GM12878 (cell line): ENCODE results near the gene PHF20. TPM values are rescaled to one million over a fixed set of nuclear protein-coding genes. Genes with fewer than 3 reads are reported as not detected.

Source experiments
- ATAC-seq: fragments of 200-7000 bp; cut with Tn5 transposase; 3 replicates; pipeline ENCODE4 v1.9.1; 2020; ENCODE audit warnings: mild to moderate bottlenecking, moderate library complexity
- BruUV-seq: library from RNA; stranded (reverse); fragments of 400-500 nt; replicated peaks from 2 replicates; lab custom pipeline; 2021; lab: Mats Ljungman, UMichigan
- CTCF ChIA-PET: fragments of 300-600 bp; sonication (Branson Sonifier 250); formaldehyde crosslinking; extraction: SDS; loops from one replicate; lab custom pipeline; 2021; ENCODE audit warnings: inconsistent platforms; lab: Yijun Ruan, JAX
- POLR2A ChIA-PET: fragments of 350-600 bp; formaldehyde crosslinking; extraction: SDS; loops from one replicate; lab custom pipeline; 2021; ENCODE audit warnings: inconsistent platforms; lab: Charles Lee
- RAD21 ChIA-PET: fragments of 300-600 bp; sonication (Branson Sonifier 250); formaldehyde crosslinking; loops from one replicate; lab custom pipeline; 2023; ENCODE audit warnings: antibody characterized with exemption; ENCODE audit not compliant: unreplicated experiment; lab: Charles Lee
- SMC1A ChIA-PET: fragments of 300-600 bp; sonication (Branson Sonifier 250); formaldehyde crosslinking; loops from one replicate; lab custom pipeline; 2023; ENCODE audit not compliant: unreplicated experiment, uncharacterized antibody; lab: Charles Lee
- DNase-seq: peaks from one replicate; pipeline ENCODE4 v3.0.0-alpha.2; 2011; ENCODE audit warnings: low read depth, low spot score
- FAIRE-seq: peaks from 3 replicates; lab custom pipeline; 2011; peaks lifted over from hg19 to GRCh38; lab: Jason Lieb, UNC
- H2AFZ ChIP-seq: 2 replicates; pipeline ENCODE4 v1.6.0; 2011; ENCODE audit warnings: low read depth, low read length, control low read depth; ENCODE audit not compliant: control insufficient read depth
- H3K27ac ChIP-seq: 2 replicates; pipeline ENCODE4 v1.5.1; 2011; ENCODE audit warnings: control low read depth; ENCODE audit not compliant: control insufficient read depth, insufficient read depth
- H3K27me3 ChIP-seq, 2 experiments: replicated peaks in 1 of 2; 2 replicates each; pipeline versions ENCODE4 v1.6.0 to v1.6.1; 2011; ENCODE audit warnings: low read length in 1 of 2; ENCODE audit not compliant: control insufficient read depth in 2 of 2, insufficient read depth in 2 of 2
- H3K36me3 ChIP-seq, 2 experiments: 2 replicates each; pipeline ENCODE4 v1.5.1; 2011; ENCODE audit warnings: low read length in 1 of 2; ENCODE audit not compliant: control insufficient read depth in 2 of 2, insufficient read depth in 2 of 2
- H3K4me1 ChIP-seq: 2 replicates; pipeline ENCODE4 v1.6.1; 2011; ENCODE audit warnings: mild to moderate bottlenecking, low read length, moderate library complexity, mixed read lengths; ENCODE audit not compliant: control insufficient read depth, insufficient read depth
- H3K4me2 ChIP-seq: 2 replicates; pipeline ENCODE4 v1.6.0; 2011; ENCODE audit warnings: control low read depth; ENCODE audit not compliant: control insufficient read depth, insufficient read depth
- H3K4me3 ChIP-seq: fragments of 200-600 bp; sonication (generic); 2 replicates; pipeline ENCODE4 v1.5.1; 2016
- H3K79me2 ChIP-seq: 2 replicates; pipeline ENCODE4 v1.6.0; 2011; ENCODE audit warnings: low read length; ENCODE audit not compliant: control insufficient read depth, insufficient read depth
- H3K9ac ChIP-seq: 2 replicates; pipeline ENCODE4 v1.8.0; 2011; ENCODE audit warnings: low read length, control low read depth, mixed read lengths; ENCODE audit not compliant: control insufficient read depth, insufficient read depth
- H3K9me3 ChIP-seq: replicated peaks from 3 replicates; pipeline ENCODE4 v1.5.1; 2011; ENCODE audit warnings: mild to moderate bottlenecking, low read length; ENCODE audit not compliant: control insufficient read depth, insufficient read depth
- H4K20me1 ChIP-seq: 2 replicates; pipeline ENCODE4 v1.6.0; 2011; ENCODE audit not compliant: control insufficient read depth, insufficient read depth
- HDAC2 ChIP-seq: fragments of 200-600 bp; sonication (generic); IDR thresholded peaks from 2 replicates; pipeline ENCODE4 v1.6.1; 2017
- HDAC6 ChIP-seq: fragments of 200-600 bp; sonication (generic); IDR thresholded peaks from one replicate; pipeline ENCODE4 v1.8.0; 2017; ENCODE audit warnings: antibody characterized with exemption; ENCODE audit not compliant: unreplicated experiment
- MEF2A ChIP-seq: IDR thresholded peaks from 2 replicates; pipeline ENCODE4 v1.6.1; 2011; ENCODE audit warnings: low read depth, mild to moderate bottlenecking, low read length, moderate library complexity; ENCODE audit not compliant: insufficient read depth
- NFXL1 ChIP-seq: fragments of 450-650 bp; IDR thresholded peaks from 2 replicates; pipeline ENCODE4 v1.6.1; 2017; ENCODE audit warnings: antibody characterized with exemption, mild to moderate bottlenecking, borderline replicate concordance
- RAD21 ChIP-seq: IDR thresholded peaks from 2 replicates; pipeline ENCODE4 v1.6.1; 2011; ENCODE audit warnings: mild to moderate bottlenecking, low read depth, low read length, moderate library complexity; ENCODE audit not compliant: insufficient read depth
- SMARCA5 ChIP-seq: fragments of 450-650 bp; IDR thresholded peaks from 2 replicates; pipeline ENCODE4 v1.6.1; 2017; ENCODE audit warnings: mild to moderate bottlenecking
- SMC3 ChIP-seq: IDR thresholded peaks from 2 replicates; pipeline ENCODE4 v1.6.1; 2011; ENCODE audit warnings: low read length, improper control_type of control experiment, borderline replicate concordance
- YY1 ChIP-seq: IDR thresholded peaks from 2 replicates; pipeline ENCODE4 v1.6.1; 2011; ENCODE audit warnings: low read depth, mild to moderate bottlenecking, low read length
- WGBS: methylation state at CpG from one replicate; pipeline ENCODE4 v1.1.6; 2016; ENCODE audit warnings: low lambda C conversion rate; ENCODE audit not compliant: insufficient replicate concordance, insufficient coverage; ENCODE audit errors: missing lambda C conversion rate; 5-methylcytosine and 5-hydroxymethylcytosine counted together
- in situ Hi-C: fragments of 300-500 bp; cut with MboI; formaldehyde crosslinking; loops from 9 replicates; pipeline ENCODE4 v1.14.3; 2018; ENCODE audit warnings: mixed read lengths
- intact Hi-C: fragments of 100-400 bp; cut with micrococcal nuclease; formaldehyde crosslinking; loops from one replicate; pipeline ENCODE4 v1.14.2; 2022; ENCODE audit not compliant: unreplicated experiment
- polyA plus RNA-seq, 11 experiments: library from polyadenylated mRNA; depleted of rRNA in 4 of 11; unstranded in 6 of 11; stranded (reverse) in 5 of 11; fragments of >200 nt; fragmentation: Nextera tagmentation in 4 of 11; fragmentation: Illumina TruSeq in 1 of 11; extraction: Ambion mirVana in 4 of 11; extraction: Trizol in 1 of 11; gene quantifications; 1 replicate in 1 of 11; 2 replicates in 10 of 11; pipeline versions ENCODE4 v1.2.1 to v1.2.3, GENCODE V29; 2011 to 2016; ENCODE audit warnings: inconsistent platforms in 2 of 11, missing spikeins in 2 of 11, low read depth in 1 of 11
- total RNA-seq, 4 experiments: library from RNA; depleted of rRNA in 3 of 4; stranded (reverse); fragments of >200 nt in 3 of 4; fragmentation: Illumina TruSeq in 1 of 4; extraction: Trizol in 1 of 4; gene quantifications; 2 replicates each; pipeline versions ENCODE4 v1.2.1 to v1.2.3, GENCODE V29; 2013 to 2021
- TF ChIP-seq, protein P1 (sequence below), 3 experiments: IDR thresholded peaks in 2 of 3; conservative IDR thresholded peaks in 1 of 3; 2 replicates each; pipeline ENCODE4 v1.5.1; 2011; ENCODE audit warnings: low read depth in 3 of 3, low read length in 3 of 3, mild to moderate bottlenecking in 3 of 3, control low read depth in 2 of 3, moderate library complexity in 2 of 3, inconsistent platforms in 1 of 3, mixed read lengths in 1 of 3; ENCODE audit not compliant: control insufficient read depth in 2 of 3, insufficient read depth in 1 of 3; ENCODE audit errors: extremely low read depth in 1 of 3

PHF20 gene
- total and polyA plus RNA-seq, 10 of the 15 experiments (the other 5 are each of a cell fraction or from before 2014, with no cell fraction given) = 31.6 to 91.2 (median 46.8) TPM

DNA sequence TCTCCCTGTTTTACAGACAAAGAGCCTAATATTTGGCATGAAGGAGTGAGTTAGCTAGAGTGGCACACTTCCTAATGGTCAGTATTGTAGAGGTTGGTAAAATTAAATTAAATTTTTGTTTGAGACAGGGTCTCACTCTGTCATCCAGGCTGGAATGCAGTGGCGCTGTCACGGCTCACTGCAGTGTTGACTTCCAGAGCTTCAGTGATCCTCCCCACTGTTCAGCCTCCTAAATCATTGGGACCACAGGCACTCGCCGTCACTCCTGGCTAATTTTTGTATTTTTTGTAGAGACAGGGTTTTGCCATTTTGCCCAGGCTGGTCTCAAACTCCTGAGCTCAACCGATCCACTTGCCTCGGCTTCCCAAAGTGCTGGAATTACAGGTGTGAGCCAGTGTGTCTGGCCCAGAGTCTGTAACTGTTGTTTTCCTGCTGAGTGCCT lies 111.5 kb downstream of the PHF20 start (continued):
- TF ChIP-seq MEF2A (no peak), HDAC6 (no peak), YY1 (no peak), HDAC2 (no peak)

DNA sequence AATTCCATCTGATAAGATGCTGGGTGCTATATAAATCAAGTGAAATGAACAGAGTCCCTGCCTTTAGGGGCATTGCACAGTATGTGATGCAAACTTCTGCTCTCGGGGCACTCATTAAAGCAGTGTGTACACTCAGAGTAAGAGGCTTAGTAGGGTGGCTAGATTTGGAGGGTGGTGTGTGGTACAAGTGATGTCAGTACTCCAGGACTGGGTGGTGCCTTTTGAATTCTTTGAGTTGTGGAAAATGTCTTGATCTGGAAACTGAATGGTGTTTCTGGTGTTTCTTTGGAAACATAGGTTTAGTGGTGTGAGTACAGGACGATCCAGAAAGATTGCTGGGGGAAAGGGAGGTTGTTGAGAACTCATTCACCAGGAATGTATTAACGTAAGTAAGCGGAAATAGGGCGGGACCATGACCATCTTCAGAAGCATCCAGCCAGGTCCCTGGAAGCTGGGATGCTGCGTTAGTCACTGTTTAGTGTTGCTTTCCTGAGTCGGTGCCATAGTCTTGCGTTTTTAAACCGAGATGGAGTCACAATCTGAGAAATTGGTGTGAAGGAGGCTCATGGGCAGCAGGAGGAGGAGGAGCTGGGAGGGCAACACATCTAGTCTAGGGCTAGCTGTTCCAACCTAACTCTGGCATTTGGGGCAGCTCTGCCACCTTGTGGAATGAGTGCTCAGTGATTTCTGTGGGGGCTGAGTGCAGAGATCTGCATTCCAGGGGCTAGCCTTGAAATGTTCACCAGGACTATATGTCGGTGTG lies 112.1 kb downstream of the PHF20 start:
- no TSS peak for BruUV-seq
- ChIA-PET RAD21 (interaction anchor here (0.9 to 2.4 kb wide), 9 partner anchors 10 to 421 kb away, joined by 3 to 9 read pairs (median 4); partner anchors contain the start of gene RBM39), CTCF (interaction anchor here (0.6 to 3.6 kb wide), 23 partner anchors 8 to 680 kb away, joined by 3 to 26 read pairs (median 3); partner anchors contain the start of genes RBM39 and SCAND1), POLR2A (interaction anchor here (0.6 to 0.9 kb wide), 3 partner anchors 9 to 187 kb away, joined by 3 read pairs; no protein-coding TSS in a partner anchor), SMC1A (interaction anchor here (0.8 to 2.0 kb wide), 12 partner anchors 8 to 420 kb away, joined by 3 to 5 read pairs (median 4); no protein-coding TSS in a partner anchor)
- Histone ChIP-seq H3K9me3 (no peaks in the 10 kb centered on the region), H3K9ac (no peak overlapping the region), H2AFZ (no peak overlapping the region), H3K79me2 (no peaks in the 10 kb centered on the region), H3K4me3 (no peak overlapping the region), H3K4me2 (no peak overlapping the region), H4K20me1 (no peaks in the 10 kb centered on the region), H3K27ac (no peak overlapping the region), H3K4me1 (no peaks in the 10 kb centered on the region), H3K27me3 (no peaks in the 10 kb centered on the region), H3K36me3 (peaks cover 2 to 7% of the 10 kb centered on the region in 2 experiments)
- FAIRE-seq (peak; percentile 72), DNase-seq (no peak), ATAC-seq (peak; percentile 97)
- WGBS = 79% methylated on average over 10 of the region's 10 CpGs
- TF ChIP-seq RAD21 = peak; percentile 80
- peak; percentile 73 for TF ChIP-seq SMC3
- TF ChIP-seq, protein P1, sequence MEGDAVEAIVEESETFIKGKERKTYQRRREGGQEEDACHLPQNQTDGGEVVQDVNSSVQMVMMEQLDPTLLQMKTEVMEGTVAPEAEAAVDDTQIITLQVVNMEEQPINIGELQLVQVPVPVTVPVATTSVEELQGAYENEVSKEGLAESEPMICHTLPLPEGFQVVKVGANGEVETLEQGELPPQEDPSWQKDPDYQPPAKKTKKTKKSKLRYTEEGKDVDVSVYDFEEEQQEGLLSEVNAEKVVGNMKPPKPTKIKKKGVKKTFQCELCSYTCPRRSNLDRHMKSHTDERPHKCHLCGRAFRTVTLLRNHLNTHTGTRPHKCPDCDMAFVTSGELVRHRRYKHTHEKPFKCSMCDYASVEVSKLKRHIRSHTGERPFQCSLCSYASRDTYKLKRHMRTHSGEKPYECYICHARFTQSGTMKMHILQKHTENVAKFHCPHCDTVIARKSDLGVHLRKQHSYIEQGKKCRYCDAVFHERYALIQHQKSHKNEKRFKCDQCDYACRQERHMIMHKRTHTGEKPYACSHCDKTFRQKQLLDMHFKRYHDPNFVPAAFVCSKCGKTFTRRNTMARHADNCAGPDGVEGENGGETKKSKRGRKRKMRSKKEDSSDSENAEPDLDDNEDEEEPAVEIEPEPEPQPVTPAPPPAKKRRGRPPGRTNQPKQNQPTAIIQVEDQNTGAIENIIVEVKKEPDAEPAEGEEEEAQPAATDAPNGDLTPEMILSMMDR (IDR thresholded peaks at IDR 0.05 in 2 of 3, conservative IDR thresholded peaks at IDR 0.05 in 1 of 3; ENCODE audit: control insufficient read depth in 2 of 3, extremely low read depth in 1 of 3, insufficient read depth in 1 of 3, low read depth in 3 of 3, low read length in 3 of 3) = peak; percentile 66 to 82 (median 77)
- TF ChIP-seq SMARCA5 = 0 out of 2 replicates have a peak, but pooled peaks have one; percentile 21
- TF ChIP-seq NFXL1 = no peak
- intact Hi-C loops = loop anchor here (2.0 to 10.0 kb wide), 3 partner anchors 149 to 422 kb away; no protein-coding TSS in a partner anchor
- in situ Hi-C loops = no loop called here
